OCI-LY1 (cell line): ENCODE measurements around the gene NEDD4L.

Source experiments
- H2AFZ ChIP-seq: fragments of 200-600 bp; sonication (generic), shearing (Covaris generic); 2 replicates; pipeline ENCODE4 v1.6.0; 2014; ENCODE audit warnings: antibody characterized with exemption, mild to moderate bottlenecking, low read length
- H3F3A ChIP-seq: fragments of 200-600 bp; sonication (generic), shearing (Covaris generic); 2 replicates; pipeline ENCODE4 v1.6.0; 2014; ENCODE audit warnings: mild to moderate bottlenecking, antibody characterized with exemption, low read length, moderate library complexity; ENCODE audit not compliant: insufficient read depth
- H3K27ac ChIP-seq: fragments of 200-600 bp; sonication (generic); 2 replicates; pipeline ENCODE4 v1.5.1; 2014; ENCODE audit warnings: low read length, mixed run types, mild to moderate bottlenecking, low read depth; ENCODE audit not compliant: poor library complexity, severe bottlenecking
- H3K27me3 ChIP-seq: fragments of 200-600 bp; sonication (generic); 2 replicates; pipeline ENCODE4 v1.6.0; 2014; ENCODE audit warnings: antibody characterized with exemption, mild to moderate bottlenecking, low read length, moderate library complexity; ENCODE audit not compliant: insufficient read depth
- H3K36me3 ChIP-seq: fragments of 200-600 bp; sonication (generic); 2 replicates; pipeline ENCODE4 v1.6.1; 2014; ENCODE audit warnings: mild to moderate bottlenecking, antibody characterized with exemption, low read length, moderate library complexity, mixed read lengths; ENCODE audit not compliant: insufficient read depth
- H3K4me1 ChIP-seq: fragments of 200-600 bp; sonication (generic); 2 replicates; pipeline ENCODE4 v1.5.1; 2014; ENCODE audit warnings: mild to moderate bottlenecking, low read length, moderate library complexity; ENCODE audit not compliant: insufficient read depth, severe bottlenecking
- H3K4me2 ChIP-seq: fragments of 200-600 bp; sonication (generic), shearing (Covaris generic); 2 replicates; pipeline ENCODE4 v1.6.1; 2014; ENCODE audit warnings: low read length
- H3K4me3 ChIP-seq: fragments of 200-600 bp; sonication (generic); 2 replicates; pipeline ENCODE4 v1.5.1; 2014; ENCODE audit warnings: low read length, low read depth, mild to moderate bottlenecking, mixed read lengths; ENCODE audit not compliant: poor library complexity, severe bottlenecking
- H3K79me2 ChIP-seq: fragments of 200-600 bp; shearing (Covaris generic); 2 replicates; pipeline ENCODE4 v1.6.1; 2016; ENCODE audit warnings: mixed run types, low read length, mixed read lengths; ENCODE audit not compliant: insufficient read depth
- H3K9ac ChIP-seq: fragments of 200-600 bp; sonication (generic), shearing (Covaris generic); 2 replicates; pipeline ENCODE4 v1.6.1; 2014; ENCODE audit warnings: mild to moderate bottlenecking, low read length, mixed read lengths
- H3K9me2 ChIP-seq: fragments of 200-600 bp; sonication (generic), shearing (Covaris generic); 2 replicates; pipeline ENCODE4 v1.6.1; 2014; ENCODE audit warnings: low read depth, mild to moderate bottlenecking, low read length, mixed read lengths
- H3K9me3 ChIP-seq: fragments of 200-600 bp; shearing (Covaris generic); 2 replicates; pipeline ENCODE4 v1.6.1; 2014; ENCODE audit warnings: low read length, mixed read lengths
- H4K20me1 ChIP-seq: fragments of 200-600 bp; sonication (generic), shearing (Covaris generic); 2 replicates; pipeline ENCODE4 v1.6.0; 2016; ENCODE audit warnings: mild to moderate bottlenecking, low read length; ENCODE audit not compliant: insufficient read depth
- CTCF ChIP-seq: fragments of 200-600 bp; sonication (generic), shearing (Covaris generic); IDR thresholded peaks from 2 replicates; pipeline ENCODE4 v1.5.1; 2017; ENCODE audit warnings: mild to moderate bottlenecking, antibody characterized with exemption, low read length, moderate library complexity, mixed read lengths
- EZH2 ChIP-seq: fragments of 200-600 bp; sonication (generic), shearing (Covaris generic); IDR thresholded peaks from 2 replicates; pipeline ENCODE4 v1.8.0; 2017; ENCODE audit warnings: borderline replicate concordance, mixed run types, mild to moderate bottlenecking, antibody characterized with exemption, low read length, moderate library complexity, mixed read lengths

NEDD4L gene

GRCh38 chr18:58026857-58027256, 17.2 kb upstream of the NEDD4L start:
- Histone ChIP-seq H3K9me3 (no peaks in the 10 kb centered on the region), H3F3A (no peaks in the 10 kb centered on the region), H3K27ac (no peak overlapping the region), H3K9ac (no peak overlapping the region), H3K4me3 (no peak overlapping the region), H3K79me2 (no peaks in the 10 kb centered on the region), H4K20me1 (no peaks in the 10 kb centered on the region), H3K36me3 (no peaks in the 10 kb centered on the region), H3K9me2 (no peaks in the 10 kb centered on the region), H3K4me1 (no peaks in the 10 kb centered on the region), H3K27me3 (no peaks in the 10 kb centered on the region), H3K4me2 (no peak overlapping the region), H2AFZ (no peak overlapping the region)
- TF ChIP-seq EZH2 = no peak
- TF ChIP-seq CTCF = no peak

- Histone ChIP-seq H3K9ac (no peak overlapping the region), H3K27ac (no peak overlapping the region), H3K4me2 (no peak overlapping the region), H3K36me3 (no peaks in the 10 kb centered on the region), H4K20me1 (no peaks in the 10 kb centered on the region), H3K79me2 (no peaks in the 10 kb centered on the region), H3K9me3 (no peaks in the 10 kb centered on the region), H3F3A (no peaks in the 10 kb centered on the region), H3K4me1 (no peaks in the 10 kb centered on the region), H3K4me3 (no peak overlapping the region), H3K27me3 (no peaks in the 10 kb centered on the region), H3K9me2 (no peaks in the 10 kb centered on the region), H2AFZ (no peak overlapping the region)
- TF ChIP-seq CTCF = no peak
- no peak for TF ChIP-seq EZH2
Observed at GRCh38 chr18:58027341-58027740, 16.7 kb upstream of the NEDD4L start.

GRCh38 chr18:58028109-58028784, 15.8 kb upstream of the NEDD4L start:
- H3K4me1 ChIP-seq = no peaks in the 10 kb centered on the region
- H3K27ac ChIP-seq = no peak overlapping the region
- no peak overlapping the region for H2AFZ ChIP-seq
- no peaks in the 10 kb centered on the region for H3K9me2 ChIP-seq
- H3K9me3 ChIP-seq = no peaks in the 10 kb centered on the region
- H4K20me1 ChIP-seq = no peaks in the 10 kb centered on the region
- H3F3A ChIP-seq = no peaks in the 10 kb centered on the region
- no peak overlapping the region for H3K4me3 ChIP-seq
- H3K79me2 ChIP-seq = no peaks in the 10 kb centered on the region
- TF ChIP-seq EZH2 (no peak), CTCF (no peak)
- no peak overlapping the region for H3K4me2 ChIP-seq
- H3K9ac ChIP-seq = no peak overlapping the region
- no peaks in the 10 kb centered on the region for H3K27me3 ChIP-seq
- no peaks in the 10 kb centered on the region for H3K36me3 ChIP-seq
